SJCRH30 (cell line): ENCODE data around the gene AAMP. TPM values are rescaled to one million over a fixed set of nuclear protein-coding genes. Genes with fewer than 3 reads are reported as not detected.

Source experiments
- DNase-seq, 2 experiments: peaks; one replicate each; pipeline ENCODE4 v3.0.0-alpha.2; 2015 to 2020
- H3K27ac ChIP-seq: fragments of 250-450 bp; sonication (Bioruptor Pico); 2 replicates; pipeline ENCODE4 v1.5.1; 2020; ENCODE audit warnings: mild to moderate bottlenecking, moderate library complexity
- H3K27me3 ChIP-seq: fragments of 250-450 bp; sonication (Bioruptor Pico); 2 replicates; pipeline ENCODE4 v1.5.1; 2020; ENCODE audit warnings: mild to moderate bottlenecking, moderate library complexity
- H3K36me3 ChIP-seq: fragments of 250-450 bp; sonication (Bioruptor Pico); 2 replicates; pipeline ENCODE4 v1.5.1; 2020; ENCODE audit warnings: mild to moderate bottlenecking, moderate library complexity
- H3K4me1 ChIP-seq: fragments of 250-450 bp; sonication (Bioruptor Pico); 2 replicates; pipeline ENCODE4 v1.5.1; 2020; ENCODE audit warnings: mild to moderate bottlenecking, moderate library complexity
- H3K4me3 ChIP-seq: fragments of 250-450 bp; sonication (Bioruptor Pico); 2 replicates; pipeline ENCODE4 v1.5.1; 2020; ENCODE audit warnings: mild to moderate bottlenecking, moderate library complexity
- H3K9me3 ChIP-seq: fragments of 250-450 bp; sonication (Bioruptor Pico); replicated peaks from 2 replicates; pipeline ENCODE4 v1.5.1; 2020; ENCODE audit warnings: mild to moderate bottlenecking, moderate library complexity
- total RNA-seq: library from RNA; depleted of rRNA; stranded (reverse); fragments of >200 nt; shearing (Covaris generic); gene quantifications from 2 replicates; pipeline ENCODE4 v1.2.3, GENCODE V29; 2014

AAMP gene
- total RNA-seq, 1 experiment from 2014 or later, result 125 TPM

- H3K4me3 ChIP-seq, result no peak overlapping the region
- DNase-seq, result peak; percentile 55 to 70
- H3K9me3 ChIP-seq, result no peaks in the 10 kb centered on the region
- peak overlapping the region; percentile 30; the same call in 1 of the 2 replicates for H3K27ac ChIP-seq
- peaks cover 3% of the 10 kb centered on the region for H3K36me3 ChIP-seq
- no peaks in the 10 kb centered on the region for H3K27me3 ChIP-seq
- H3K4me1 ChIP-seq, result peaks cover 18% of the 10 kb centered on the region; the same call in 1 of the 2 replicates
These were observed 8.3 kb downstream of the AAMP start for GRCh38 chr2:218261423-218262236.

GRCh38 chr2:218260742-218261422 lies 9.1 kb downstream of the AAMP start, which contains the start of gene GPBAR1:
Gene GPBAR1, plus strand, starts transcription at chr2:218261015. Its CDS starts 1,710 bp downstream, at chr2:218262725.
- H3K27ac ChIP-seq, result peak within 1 kb of the TSS; percentile 30; the same call in 1 of the 2 replicates
- peak in 1 of 2 experiments; percentile 47 for DNase-seq
- peaks cover 18% of the 10 kb centered on the region; the same call in 1 of the 2 replicates for H3K4me1 ChIP-seq
- H3K4me3 ChIP-seq, result no peak within 1 kb of the TSS
- peaks cover 7% of the 10 kb centered on the region for H3K36me3 ChIP-seq
- H3K27me3 ChIP-seq, result no peaks in the 10 kb centered on the region
- no peaks in the 10 kb centered on the region for H3K9me3 ChIP-seq

- Histone ChIP-seq H3K36me3 (peaks cover 14% of the 10 kb centered on the region), H3K27me3 (no peaks in the 10 kb centered on the region), H3K4me3 (no peak overlapping the region), H3K27ac (no peak overlapping the region), H3K9me3 (no peaks in the 10 kb centered on the region), H3K4me1 (peaks cover 18% of the 10 kb centered on the region; the same call in 1 of the 2 replicates)
- no peak for DNase-seq
These were observed 9.8 kb downstream of the AAMP start for GRCh38 chr2:218260166-218260565.

GRCh38 chr2:218259099-218259961 lies 10.6 kb downstream of the AAMP start:
- Histone ChIP-seq H3K4me3 (no peak overlapping the region), H3K9me3 (no peaks in the 10 kb centered on the region), H3K36me3 (peaks cover 17% of the 10 kb centered on the region), H3K4me1 (peaks cover 18% of the 10 kb centered on the region; the same call in 1 of the 2 replicates), H3K27ac (no peak overlapping the region), H3K27me3 (no peaks in the 10 kb centered on the region)
- no peak for DNase-seq

GRCh38 chr2:218257390-218257981 lies 12.5 kb downstream of the AAMP start:
- peaks cover 26% of the 10 kb centered on the region for H3K36me3 ChIP-seq
- H3K27me3 ChIP-seq, result no peaks in the 10 kb centered on the region
- DNase-seq, result peak in 1 of 2 experiments; percentile 45
- H3K4me1 ChIP-seq, result peaks cover 21% of the 10 kb centered on the region
- no peak overlapping the region for H3K4me3 ChIP-seq
- H3K9me3 ChIP-seq, result no peaks in the 10 kb centered on the region
- H3K27ac ChIP-seq, result no peak overlapping the region

GRCh38 chr2:218256612-218257350 lies 13.2 kb downstream of the AAMP start:
- Histone ChIP-seq H3K27ac (no peak overlapping the region), H3K36me3 (peaks cover 31% of the 10 kb centered on the region), H3K4me1 (peaks cover 18% of the 10 kb centered on the region), H3K27me3 (no peaks in the 10 kb centered on the region), H3K4me3 (no peak overlapping the region), H3K9me3 (no peaks in the 10 kb centered on the region)
- DNase-seq, result no peak

- H3K4me3 ChIP-seq, result no peak overlapping the region
- H3K27me3 ChIP-seq, result no peaks in the 10 kb centered on the region
- peaks cover 7% of the 10 kb centered on the region for H3K4me1 ChIP-seq
- peaks cover 42% of the 10 kb centered on the region for H3K36me3 ChIP-seq
- no peak for DNase-seq
- H3K9me3 ChIP-seq, result no peaks in the 10 kb centered on the region
- no peak overlapping the region for H3K27ac ChIP-seq
These were observed 14.5 kb downstream of the AAMP start for GRCh38 chr2:218255446-218255845.

GRCh38 chr2:218253232-218253625 lies 16.7 kb downstream of the AAMP start:
- DNase-seq, result no peak
- Histone ChIP-seq H3K4me3 (no peak overlapping the region), H3K27me3 (no peaks in the 10 kb centered on the region), H3K4me1 (peaks cover 5% of the 10 kb centered on the region; the same call in 1 of the 2 replicates), H3K27ac (no peak overlapping the region), H3K9me3 (no peaks in the 10 kb centered on the region), H3K36me3 (peaks cover 63% of the 10 kb centered on the region)

GRCh38 chr2:218252509-218253231 lies 17.3 kb downstream of the AAMP start:
- Histone ChIP-seq H3K27me3 (no peaks in the 10 kb centered on the region), H3K36me3 (peaks cover 67% of the 10 kb centered on the region), H3K27ac (no peak overlapping the region), H3K9me3 (no peaks in the 10 kb centered on the region), H3K4me1 (peaks cover 5% of the 10 kb centered on the region; the same call in 1 of the 2 replicates), H3K4me3 (no peak overlapping the region)
- DNase-seq, result peak in 1 of 2 experiments; percentile 62

GRCh38 chr2:218249691-218250090 lies 20.2 kb downstream of the AAMP start:
- Histone ChIP-seq H3K27ac (no peak overlapping the region), H3K4me3 (no peak overlapping the region), H3K36me3 (peaks cover 78% of the 10 kb centered on the region), H3K9me3 (no peaks in the 10 kb centered on the region), H3K4me1 (peaks cover 5% of the 10 kb centered on the region; the same call in 1 of the 2 replicates), H3K27me3 (no peaks in the 10 kb centered on the region)
- DNase-seq, result no peak

GRCh38 chr2:218245214-218245613 lies 24.7 kb downstream of the AAMP start:
- DNase-seq, result no peak
- peaks cover 74% of the 10 kb centered on the region for H3K36me3 ChIP-seq
- H3K4me1 ChIP-seq, result no peaks in the 10 kb centered on the region

GRCh38 chr2:218244665-218245064 lies 25.3 kb downstream of the AAMP start:
- peaks cover 74% of the 10 kb centered on the region for H3K36me3 ChIP-seq
- no peak overlapping the region for H3K27ac ChIP-seq

More at GRCh38 chr2:218245214-218245613, 24.7 kb downstream of the AAMP start:
- Histone ChIP-seq H3K4me3 (no peak overlapping the region), H3K27ac (no peak overlapping the region), H3K27me3 (no peaks in the 10 kb centered on the region), H3K9me3 (no peaks in the 10 kb centered on the region)

GRCh38 chr2:218244204-218244603 lies 25.7 kb downstream of the AAMP start:
- H3K9me3 ChIP-seq, result no peaks in the 10 kb centered on the region
- no peaks in the 10 kb centered on the region for H3K27me3 ChIP-seq
- H3K4me3 ChIP-seq, result no peak overlapping the region
- H3K4me1 ChIP-seq, result no peaks in the 10 kb centered on the region
- H3K27ac ChIP-seq, result no peak overlapping the region
- DNase-seq, result no peak
- peaks cover 75% of the 10 kb centered on the region for H3K36me3 ChIP-seq

More at GRCh38 chr2:218244665-218245064, 25.3 kb downstream of the AAMP start:
- Histone ChIP-seq H3K9me3 (no peaks in the 10 kb centered on the region), H3K4me1 (no peaks in the 10 kb centered on the region), H3K27me3 (no peaks in the 10 kb centered on the region), H3K4me3 (no peak overlapping the region)
- DNase-seq, result no peak
